Measurements from ENCODE around the gene OSBP2. TPM values are rescaled to one million over a fixed set of nuclear protein-coding genes. Genes with fewer than 3 reads are reported as not detected.

OSBP2 gene
- total RNA-seq, 1 donor from 2014 or later = 15.1 TPM

GRCh38 chr22:30783021-30783420, 88.3 kb downstream of the OSBP2 start:
- no peak for ATAC-seq (ENCODE audit: poor library complexity)
- intact Hi-C loops (cut with DNase I) = no loop called here

GRCh38 chr22:30785527-30785926, 90.9 kb downstream of the OSBP2 start:
- no peak for ATAC-seq (ENCODE audit: poor library complexity)
- intact Hi-C loops (cut with DNase I) = no loop called here
- no peak for DNase-seq

More at GRCh38 chr22:30783021-30783420, 88.3 kb downstream of the OSBP2 start:
- no peak for DNase-seq

- ATAC-seq (ENCODE audit: poor library complexity) (no peak), DNase-seq (peak; percentile 3)
- intact Hi-C loops (cut with DNase I) = no loop called here
Observed at GRCh38 chr22:30790366-30790765, 95.7 kb downstream of the OSBP2 start.

GRCh38 chr22:30792456-30792855, 97.8 kb downstream of the OSBP2 start:
- no peak for ATAC-seq (ENCODE audit: poor library complexity)
- DNase-seq = no peak
- intact Hi-C loops (cut with DNase I) = no loop called here

GRCh38 chr22:30795118-30795517, 100.4 kb downstream of the OSBP2 start:
- intact Hi-C loops (cut with DNase I) = no loop called here
- DNase-seq (no peak), ATAC-seq (ENCODE audit: poor library complexity) (no peak)

GRCh38 chr22:30801695-30802094, 107.0 kb downstream of the OSBP2 start:
- ATAC-seq (ENCODE audit: poor library complexity) = no peak
- no peak for DNase-seq
- intact Hi-C loops (cut with DNase I) = no loop called here

GRCh38 chr22:30802202-30803166, 107.8 kb downstream of the OSBP2 start:
- ATAC-seq (ENCODE audit: poor library complexity) (peak; percentile 100), DNase-seq (peak; percentile 92)
- intact Hi-C loops (cut with DNase I) = no loop called here

- no peak for ATAC-seq (ENCODE audit: poor library complexity)
- intact Hi-C loops (cut with DNase I) = no loop called here
Observed at GRCh38 chr22:30803679-30804078, 109.0 kb downstream of the OSBP2 start.

GRCh38 chr22:30804626-30805025, 110.0 kb downstream of the OSBP2 start:
- ATAC-seq (ENCODE audit: poor library complexity) = no peak
- no peak for DNase-seq
- intact Hi-C loops (cut with DNase I) = no loop called here

More at GRCh38 chr22:30803679-30804078, 109.0 kb downstream of the OSBP2 start:
- DNase-seq = no peak

GRCh38 chr22:30806391-30806861, 111.8 kb downstream of the OSBP2 start:
- no peak for ATAC-seq (ENCODE audit: poor library complexity)
- DNase-seq = no peak
- intact Hi-C loops (cut with DNase I) = no loop called here

GRCh38 chr22:30809086-30809485, 114.4 kb downstream of the OSBP2 start:
- no peak for DNase-seq
- ATAC-seq (ENCODE audit: poor library complexity) = no peak
- intact Hi-C loops (cut with DNase I) = no loop called here

GRCh38 chr22:30810105-30810504, 115.4 kb downstream of the OSBP2 start:
- no peak for DNase-seq
- no peak for ATAC-seq (ENCODE audit: poor library complexity)

GRCh38 chr22:30813936-30814335, 119.3 kb downstream of the OSBP2 start:
- DNase-seq (no peak), ATAC-seq (ENCODE audit: poor library complexity) (no peak)
- intact Hi-C loops (cut with DNase I) = no loop called here

More at GRCh38 chr22:30810105-30810504, 115.4 kb downstream of the OSBP2 start:
- intact Hi-C loops (cut with DNase I) = no loop called here

GRCh38 chr22:30816413-30816812, 121.7 kb downstream of the OSBP2 start:
- ATAC-seq (ENCODE audit: poor library complexity) = no peak
- no peak for DNase-seq
- intact Hi-C loops (cut with DNase I) = no loop called here

- DNase-seq = no peak
- intact Hi-C loops (cut with DNase I) = no loop called here
- no peak for ATAC-seq (ENCODE audit: poor library complexity)
Observed at GRCh38 chr22:30821381-30821780, 126.7 kb downstream of the OSBP2 start.

- intact Hi-C loops (cut with DNase I) = no loop called here
- DNase-seq (no peak), ATAC-seq (ENCODE audit: poor library complexity) (no peak)
Observed at GRCh38 chr22:30821863-30822215, 127.2 kb downstream of the OSBP2 start.

GRCh38 chr22:30822216-30823014, 127.7 kb downstream of the OSBP2 start:
- intact Hi-C loops (cut with DNase I) = no loop called here
- DNase-seq (no peak), ATAC-seq (ENCODE audit: poor library complexity) (peak; percentile 74)

GRCh38 chr22:30823015-30823370, 128.3 kb downstream of the OSBP2 start:
- intact Hi-C loops (cut with DNase I) = no loop called here
- DNase-seq (no peak), ATAC-seq (ENCODE audit: poor library complexity) (peak; percentile 46)

GRCh38 chr22:30824096-30824495, 129.4 kb downstream of the OSBP2 start:
- intact Hi-C loops (cut with DNase I) = no loop called here
- no peak for DNase-seq
- no peak for ATAC-seq (ENCODE audit: poor library complexity)

- intact Hi-C loops (cut with DNase I) = no loop called here
- DNase-seq (no peak), ATAC-seq (ENCODE audit: poor library complexity) (no peak)
Observed at GRCh38 chr22:30824711-30825110, 130.0 kb downstream of the OSBP2 start.

Measured in Right ventricle myocardium superior (tissue), 1 donor.